BJ (cell line): ENCODE measurements around the gene KDM4B. TPM values are rescaled to one million over a fixed set of nuclear protein-coding genes. Genes with fewer than 3 reads are reported as not detected.

Experiments
- CTCF ChIA-PET: fragments of 350-600 bp; formaldehyde crosslinking; extraction: SDS; loops from one replicate; lab custom pipeline; 2021; ENCODE audit warnings: antibody characterized with exemption, inconsistent platforms; lab: Yijun Ruan, JAX
- POLR2A ChIA-PET: fragments of 300-600 bp; sonication (Branson Sonifier 250); formaldehyde crosslinking; extraction: SDS; loops from one replicate; lab custom pipeline; 2021; ENCODE audit warnings: antibody characterized with exemption; lab: Charles Lee
- DNase-seq: peaks from one replicate; pipeline ENCODE4 v3.0.0-alpha.2; 2011; ENCODE audit warnings: low read depth
- H3K27me3 ChIP-seq: 2 replicates; pipeline ENCODE4 v1.6.0; 2011; ENCODE audit warnings: low read length; ENCODE audit not compliant: control insufficient read depth, insufficient read depth
- H3K36me3 ChIP-seq: 2 replicates; pipeline ENCODE4 v1.5.1; 2011; ENCODE audit warnings: low read length; ENCODE audit not compliant: control insufficient read depth, insufficient read depth
- H3K4me3 ChIP-seq: 2 replicates; pipeline ENCODE4 v1.5.1; 2011; ENCODE audit warnings: low read depth, mild to moderate bottlenecking, control low read depth, low read length
- CTCF ChIP-seq: IDR thresholded peaks from 2 replicates; pipeline ENCODE4 v1.5.1; 2011; ENCODE audit warnings: low read depth, mild to moderate bottlenecking, control low read depth, inconsistent platforms, low read length, moderate library complexity; ENCODE audit not compliant: insufficient read depth
- polyA plus RNA-seq: library from polyadenylated mRNA; depleted of rRNA; stranded (reverse); fragments of >200 nt; gene quantifications from 2 replicates; pipeline ENCODE4 v1.2.3, GENCODE V29; 2011

Gene KDM4B
- polyA plus RNA-seq, 1 experiment, result 15.2 TPM

- no peak for DNase-seq
- ChIA-PET POLR2A (no interaction called here), CTCF (interaction anchor here (0.8 kb wide), 1 partner anchor 15 kb away, joined by 3 read pairs; no protein-coding TSS in a partner anchor)
- Histone ChIP-seq H3K27me3 (no peaks in the 10 kb centered on the region), H3K36me3 (peaks cover 47% of the 10 kb centered on the region), H3K4me3 (no peak overlapping the region)
- TF ChIP-seq CTCF, result no peak
These were observed 178.4 kb downstream of the KDM4B start for GRCh38 chr19:5147074-5147977.

- no peaks in the 10 kb centered on the region for H3K27me3 ChIP-seq
- POLR2A ChIA-PET, result no interaction called here
- CTCF ChIA-PET, result no interaction called here
- H3K4me3 ChIP-seq, result no peak overlapping the region
- no peak for DNase-seq
- peaks cover 44% of the 10 kb centered on the region for H3K36me3 ChIP-seq
- no peak for TF ChIP-seq CTCF
These were observed 179.3 kb downstream of the KDM4B start for GRCh38 chr19:5147978-5148793.

GRCh38 chr19:5148794-5149190 is 179.9 kb downstream of the KDM4B start:
- POLR2A ChIA-PET, result no interaction called here
- DNase-seq, result no peak
- Histone ChIP-seq H3K4me3 (no peak overlapping the region), H3K36me3 (peaks cover 41% of the 10 kb centered on the region), H3K27me3 (no peaks in the 10 kb centered on the region)
- TF ChIP-seq CTCF, result no peak
- CTCF ChIA-PET, result interaction anchor here (2.5 kb wide), 1 partner anchor 9 kb away, joined by 6 read pairs; no protein-coding TSS in a partner anchor

GRCh38 chr19:5149508-5149907 is 180.6 kb downstream of the KDM4B start:
- H3K4me3 ChIP-seq, result no peak overlapping the region
- CTCF ChIA-PET, result interaction anchor here (2.5 kb wide), 1 partner anchor 10 kb away, joined by 6 read pairs; no protein-coding TSS in a partner anchor
- peaks cover 37% of the 10 kb centered on the region for H3K36me3 ChIP-seq
- no peaks in the 10 kb centered on the region for H3K27me3 ChIP-seq
- no peak for DNase-seq
- TF ChIP-seq CTCF, result no peak
- POLR2A ChIA-PET, result no interaction called here
